Measurements from ENCODE around the gene CLIP2. TPM values are rescaled to one million over a fixed set of nuclear protein-coding genes. Genes with fewer than 3 reads are reported as not detected.

CLIP2 gene
- total and polyA plus RNA-seq, 2 of the 8 experiments (the other 6 are each of a cell fraction or from before 2014, with no cell fraction given) = 8.3 to 41.5 TPM

GRCh38 chr7:74380720-74381119 is 91.5 kb downstream of the CLIP2 start:
- Histone ChIP-seq H2BK20ac (ENCODE audit: low read length) (no peak overlapping the region), H3K4me3 (ENCODE audit: extremely low read depth in 1 of 4, insufficient read depth in 2 of 4, low read depth in 3 of 4, low read length in 4 of 4) (no peak overlapping the region), H3K14ac (ENCODE audit: insufficient read length) (no peak overlapping the region), H2BK5ac (ENCODE audit: low read depth, low read length) (no peak overlapping the region), H3K79me1 (ENCODE audit: low read depth, low read length) (no peaks in the 10 kb centered on the region), H3K79me2 (ENCODE audit: control insufficient read depth in 1 of 2, insufficient read depth in 2 of 2, low read length in 2 of 2) (no peaks in the 10 kb centered on the region), H2BK12ac (ENCODE audit: low read depth, low read length) (no peak overlapping the region), H4K91ac (replicated peaks; ENCODE audit: insufficient read length, low read length) (no peak overlapping the region), H4K8ac (ENCODE audit: extremely low read depth, insufficient read depth, low read length) (no peak overlapping the region), H3K4me1 (replicated peaks in 1 of 4; ENCODE audit: control insufficient read depth in 3 of 4, insufficient read depth in 4 of 4, low read length in 3 of 4) (no peaks in the 10 kb centered on the region), H3K56ac (replicated peaks; ENCODE audit: insufficient read length, low read depth, low read length) (no peak overlapping the region), H3K27me3 (replicated peaks in 1 of 4; ENCODE audit: control insufficient read depth in 3 of 4, extremely low read depth in 1 of 4, insufficient read depth in 3 of 4, low read length in 3 of 4) (no peaks in the 10 kb centered on the region), H4K20me1 (replicated peaks in 1 of 2; ENCODE audit: control insufficient read depth in 1 of 2, insufficient read depth in 2 of 2, low read length in 2 of 2) (no peaks in the 10 kb centered on the region), H4K5ac (ENCODE audit: insufficient read length, low read depth, low read length) (no peak overlapping the region), H2AFZ (ENCODE audit: low read length) (no peak overlapping the region), H3K23ac (ENCODE audit: insufficient read length) (no peak overlapping the region), H3K23me2 (ENCODE audit: low read depth, low read length) (no peaks in the 10 kb centered on the region), H3K18ac (ENCODE audit: extremely low read depth, low read length) (no peak overlapping the region), H2BK15ac (ENCODE audit: low read length) (no peak overlapping the region), H3K9ac (replicated peaks in 1 of 4; ENCODE audit: extremely low read depth in 1 of 4, low read depth in 3 of 4, low read length in 3 of 4) (no peak overlapping the region; a peak in 1 of 7 replicates), H3K4ac (replicated peaks; ENCODE audit: insufficient read length, low read depth, low read length) (no peak overlapping the region), H3K36me3 (ENCODE audit: control insufficient read depth in 2 of 4, insufficient read depth in 4 of 4, low read length in 3 of 4) (peaks cover 0 to 13% (median 3%) of the 10 kb centered on the region in 4 experiments; a peak in 2 of 8 replicates), H3K27ac (ENCODE audit: low read depth, low read length) (no peak overlapping the region), H2BK120ac (replicated peaks; ENCODE audit: low read depth, low read length) (no peak overlapping the region), H3K9me3 (ENCODE audit: insufficient read depth in 2 of 2, low read depth in 1 of 2, low read length in 1 of 2) (no peaks in the 10 kb centered on the region), H2AK5ac (ENCODE audit: low read depth, low read length) (no peak overlapping the region), H3K4me2 (ENCODE audit: insufficient read depth in 1 of 2, low read depth in 2 of 2, low read length in 2 of 2) (no peak overlapping the region)
- CTCF ChIA-PET (ENCODE audit: partially characterized antibody) = interaction anchor here (1.2 to 1.3 kb wide), 4 partner anchors 10 to 47 kb away, joined by 3 to 8 read pairs (median 4); no protein-coding TSS in a partner anchor
- POLR2A ChIA-PET (ENCODE audit: partially characterized antibody) = interaction anchor here (0.7 to 1.1 kb wide), 3 partner anchors 9 to 10 kb away, joined by 3 to 4 read pairs (median 3); no protein-coding TSS in a partner anchor
- TF ChIP-seq CEBPB (IDR thresholded peaks at IDR 0.05; ENCODE audit: low read depth, low read length) (no peak), RAD21 (IDR thresholded peaks at IDR 0.05 in 1 of 2, conservative IDR thresholded peaks at IDR 0.05 in 1 of 2; ENCODE audit: low read depth in 2 of 2, low read length in 2 of 2) (no peak), SIRT6 (IDR thresholded peaks at IDR 0.05; ENCODE audit: low read length) (no peak), EZH2 (IDR thresholded peaks at IDR 0.05; ENCODE audit: low read depth, low read length, severe bottlenecking) (no peak), KDM4A (IDR thresholded peaks at IDR 0.05; ENCODE audit: low read depth, low read length, severe bottlenecking) (no peak), CHD2 (IDR thresholded peaks at IDR 0.05; ENCODE audit: low read length) (no peak), E2F6 (IDR thresholded peaks at IDR 0.05) (no peak), BCL11A (IDR thresholded peaks at IDR 0.05; ENCODE audit: low read depth in 2 of 2, low read length in 2 of 2) (no peak), NRF1 (IDR thresholded peaks at IDR 0.05; ENCODE audit: low read depth, low read length) (no peak), TEAD4 (IDR thresholded peaks at IDR 0.05; ENCODE audit: low read depth, low read length) (no peak)
- FAIRE-seq (no peak), DNase-seq (ENCODE audit: low read depth in 1 of 2, low spot score in 2 of 2) (no peak)
- WGBS, 2 experiments (ENCODE audit: extremely low coverage in 1 of 2, insufficient coverage in 1 of 2, insufficient read length in 1 of 2, insufficient replicate concordance in 2 of 2, low coverage in 1 of 2, low lambda C conversion rate in 2 of 2, missing lambda C conversion rate in 1 of 2) = 83% methylated on average over 7 of the region's 7 CpGs; no CpG with 5 or more reads in 1 of the 2 experiments
